Activated CD8-positive, alpha-beta T cell treated with anti-CD3 and anti-CD28 coated beads, Interleukin-2, amount 10 ng/mL, durations not matched to agents 7 days and 5 days (primary cell): Measurements from ENCODE around the gene HOXA6. TPM values are rescaled to one million over a fixed set of nuclear protein-coding genes. Genes with fewer than 3 reads are reported as not detected.

ENCODE experiments used
- ATAC-seq: fragments of 150-1000 bp; cut with Tn5 transposase; one replicate; pipeline ENCODE4 v1.10.0; 2021; ENCODE audit warnings: moderate library complexity
- CTCF ChIA-PET: fragments of 350-600 bp; sonication (Branson Sonifier 250); formaldehyde crosslinking; loops from one replicate; lab custom pipeline; 2021; ENCODE audit warnings: antibody characterized with exemption; lab: Charles Lee
- POLR2A ChIA-PET: fragments of 350-600 bp; sonication (Branson Sonifier 250); formaldehyde crosslinking; loops from one replicate; lab custom pipeline; 2021; ENCODE audit warnings: antibody characterized with exemption; lab: Charles Lee
- DNase-seq: peaks from one replicate; pipeline ENCODE4 v3.0.0-alpha.2; 2020
- H3K27ac Mint-ChIP-seq: one replicate; pipeline ENCODE4 v1.8.0; 2021; ENCODE audit warnings: mild to moderate bottlenecking, mixed read lengths
- H3K27me3 Mint-ChIP-seq: one replicate; pipeline ENCODE4 v1.8.0; 2021; ENCODE audit warnings: low read depth, mixed read lengths
- H3K36me3 Mint-ChIP-seq: one replicate; pipeline ENCODE4 v1.8.0; 2021; ENCODE audit warnings: low read depth, mixed read lengths
- H3K4me1 Mint-ChIP-seq: one replicate; pipeline ENCODE4 v1.8.0; 2021; ENCODE audit warnings: low read depth, mixed read lengths
- H3K4me3 Mint-ChIP-seq: one replicate; pipeline ENCODE4 v1.8.0; 2021; ENCODE audit warnings: mild to moderate bottlenecking, mixed read lengths
- H3K9me3 Mint-ChIP-seq: one replicate; pipeline ENCODE4 v1.8.0; 2022; ENCODE audit warnings: mixed read lengths; ENCODE audit not compliant: insufficient read depth
- total RNA-seq, 2 experiments: library from RNA; stranded (reverse); gene quantifications; one replicate each; pipeline ENCODE4 v1.2.3, GENCODE V29; 2021

Gene HOXA6
- total RNA-seq, 2 experiments from 2014 or later: not detected

DNA sequence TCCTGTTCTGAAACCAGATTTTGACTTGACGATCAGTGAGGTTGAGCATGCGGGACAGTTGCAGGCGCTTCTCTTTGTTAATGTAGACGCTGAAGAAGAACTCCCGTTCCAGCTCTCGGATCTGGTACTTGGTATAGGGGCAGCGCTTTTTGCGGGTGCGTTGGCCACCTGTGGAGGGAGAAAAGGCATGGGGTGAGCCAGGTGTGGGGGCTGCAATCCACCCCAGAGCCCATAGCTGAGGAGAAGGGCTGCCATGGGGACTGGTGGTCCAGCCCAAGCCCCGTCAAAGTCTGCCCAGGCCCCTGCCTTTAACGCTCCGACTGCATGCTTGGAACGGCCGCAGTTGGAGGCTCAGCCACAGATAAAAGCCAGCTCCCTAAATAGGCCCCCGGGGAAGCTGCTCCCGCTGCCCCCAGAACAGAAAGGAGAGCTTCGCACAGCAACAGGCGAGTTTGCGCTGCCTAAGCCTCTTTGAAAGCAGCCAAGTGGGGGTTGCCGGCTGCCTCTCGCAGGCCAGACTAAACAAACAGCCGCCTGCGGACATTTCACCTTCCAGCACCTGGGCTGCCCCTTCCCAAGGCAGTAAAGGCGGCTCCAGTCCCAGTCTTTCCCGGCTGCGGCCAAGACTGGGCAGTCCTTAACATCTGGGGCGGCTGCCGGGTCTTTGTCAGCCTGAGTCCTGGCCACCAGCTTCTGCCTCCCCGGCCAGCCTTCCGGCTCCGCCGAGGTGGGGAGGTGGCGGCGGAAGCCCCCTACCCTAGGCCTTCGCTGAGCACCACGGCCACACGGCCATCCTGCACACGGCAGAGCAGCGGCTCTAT, 35.5 kb upstream of the HOXA6 start:
- Mint-ChIP-seq H3K36me3 (peaks cover 4% of the 10 kb centered on the region), H3K4me3 (no peak overlapping the region), H3K27ac (no peak overlapping the region), H3K27me3 (peaks cover 77% of the 10 kb centered on the region), H3K9me3 (no peaks in the 10 kb centered on the region), H3K4me1 (peaks cover 39% of the 10 kb centered on the region)
- POLR2A ChIA-PET: interaction anchor here (0.5 kb wide), 1 partner anchor 234 kb away, joined by 3 read pairs; no protein-coding TSS in a partner anchor
- ATAC-seq (no peak), DNase-seq (no peak)
- CTCF ChIA-PET: interaction anchor here (0.6 to 6.1 kb wide), 4 partner anchors 12 to 500 kb away, joined by 3 to 37 read pairs (median 4); no protein-coding TSS in a partner anchor

DNA sequence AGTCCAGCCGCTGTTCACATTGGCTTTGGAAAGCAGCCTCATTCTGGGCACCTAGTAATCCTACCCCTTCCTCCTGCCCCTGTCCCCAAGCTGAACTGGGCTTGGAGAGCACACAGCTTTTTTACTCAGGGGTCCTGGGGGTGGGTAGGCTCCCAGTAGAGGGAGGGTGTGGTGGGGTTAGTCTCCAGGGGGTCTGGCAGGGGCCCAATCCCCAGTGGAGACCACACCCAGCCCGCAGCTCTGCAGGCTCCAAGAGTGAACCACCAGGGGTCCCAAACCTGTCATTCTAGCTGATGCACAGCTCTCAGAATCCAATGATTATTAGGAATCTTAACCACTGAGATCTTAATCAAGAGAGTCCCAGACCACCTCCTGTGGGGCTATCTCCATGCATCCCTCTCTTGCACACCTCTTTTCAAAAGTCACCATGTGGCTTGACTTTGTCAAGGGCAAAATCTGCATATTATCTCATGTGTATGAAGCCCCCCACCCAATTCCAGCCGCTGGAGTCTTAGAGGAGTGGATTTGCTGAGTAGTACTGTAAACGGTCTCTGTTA, 34.8 kb upstream of the HOXA6 start:
- Mint-ChIP-seq H3K9me3 (no peaks in the 10 kb centered on the region), H3K4me3 (no peak overlapping the region), H3K36me3 (peaks cover 4% of the 10 kb centered on the region), H3K27ac (no peak overlapping the region), H3K27me3 (peaks cover 75% of the 10 kb centered on the region), H3K4me1 (peaks cover 32% of the 10 kb centered on the region)
- no peak for ATAC-seq
- ChIA-PET CTCF (interaction anchor here (1.6 to 6.1 kb wide), 2 partner anchors 13 to 500 kb away, joined by 4 to 37 read pairs; no protein-coding TSS in a partner anchor), POLR2A (no interaction called here)
- DNase-seq: no peak

DNA sequence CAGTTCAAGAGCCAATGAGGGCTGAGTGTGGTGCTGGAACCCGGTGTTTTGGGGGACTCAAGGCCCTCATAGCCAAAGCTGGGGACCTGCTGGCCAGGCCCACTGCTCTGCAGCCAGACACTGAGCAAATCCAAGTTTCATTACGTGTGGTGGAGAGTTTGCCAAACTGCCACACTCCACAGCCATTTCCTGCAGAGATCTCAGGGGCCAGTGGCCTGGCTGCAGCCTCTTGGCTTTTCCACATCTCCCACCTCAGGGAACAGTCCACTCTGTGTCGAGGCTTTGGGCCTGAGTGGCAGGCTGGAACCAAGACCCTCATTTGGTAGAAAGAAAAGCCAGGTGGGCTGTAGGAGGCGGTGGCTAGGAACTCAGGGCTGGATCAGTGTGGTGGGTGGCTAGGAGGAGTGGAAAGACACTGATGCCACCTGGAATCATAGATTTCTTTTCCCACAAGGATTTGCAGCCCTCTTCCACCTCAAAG, 34.3 kb upstream of the HOXA6 start:
- ChIA-PET POLR2A (no interaction called here), CTCF (interaction anchor here (1.6 to 6.1 kb wide), 2 partner anchors 14 to 499 kb away, joined by 4 to 37 read pairs; no protein-coding TSS in a partner anchor)
- no peaks in the 10 kb centered on the region for H3K9me3 Mint-ChIP-seq
- peaks cover 70% of the 10 kb centered on the region for H3K27me3 Mint-ChIP-seq
- no peak overlapping the region for H3K27ac Mint-ChIP-seq
- peaks cover 28% of the 10 kb centered on the region for H3K4me1 Mint-ChIP-seq
- H3K4me3 Mint-ChIP-seq: no peak overlapping the region
- ATAC-seq (no peak), DNase-seq (no peak)
- peaks cover 4% of the 10 kb centered on the region for H3K36me3 Mint-ChIP-seq

DNA sequence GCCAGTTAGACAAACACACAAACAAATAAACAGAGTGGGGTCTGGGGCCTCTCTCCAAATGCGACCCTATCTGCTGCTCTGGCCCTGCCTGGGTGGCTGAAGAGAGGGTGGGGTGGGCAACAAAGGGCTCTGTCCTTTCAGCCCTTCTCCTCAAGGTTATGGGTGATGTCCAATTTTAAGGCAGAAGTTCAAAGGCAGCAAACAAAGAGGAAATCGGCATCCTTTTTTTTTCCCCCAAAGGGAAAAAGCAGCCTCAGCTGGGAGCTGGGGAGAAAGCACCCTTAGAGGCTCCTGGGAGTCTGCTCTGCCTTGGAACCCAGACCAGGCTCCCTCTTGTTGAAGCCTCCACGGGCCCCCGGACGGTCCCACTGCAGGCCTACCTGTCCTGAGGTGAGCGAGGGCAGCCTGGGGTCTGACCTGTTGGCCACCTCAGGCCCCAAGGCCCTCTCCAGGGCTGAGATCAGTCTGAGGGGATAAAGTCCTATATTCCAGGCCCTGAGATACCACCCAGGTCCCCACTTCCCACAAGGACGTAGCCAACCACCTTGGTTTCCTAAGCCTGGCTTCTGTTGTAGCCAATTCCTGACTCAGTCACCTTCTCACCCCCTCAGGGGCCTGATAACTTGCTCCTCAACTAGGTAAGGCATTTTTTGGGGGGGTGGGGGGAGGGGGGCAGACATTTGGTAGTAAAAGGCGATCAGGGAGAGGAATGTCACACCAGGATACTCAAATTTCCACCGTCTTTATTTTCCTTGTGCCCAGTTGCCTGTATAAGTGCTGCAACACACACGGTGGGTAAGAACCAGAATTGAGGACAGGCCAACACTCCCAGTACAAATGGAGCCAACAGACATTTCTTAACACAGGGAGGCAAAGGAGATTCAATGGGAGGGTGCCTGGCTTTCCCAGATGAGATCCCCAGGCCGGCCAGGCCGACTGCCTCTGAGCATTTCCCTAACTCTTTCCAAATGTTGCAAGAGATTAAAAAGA, 33.2 kb upstream of the HOXA6 start:
- Mint-ChIP-seq H3K9me3 (no peaks in the 10 kb centered on the region), H3K36me3 (peaks cover 4% of the 10 kb centered on the region), H3K27me3 (peaks cover 64% of the 10 kb centered on the region), H3K27ac (no peak overlapping the region), H3K4me1 (peaks cover 23% of the 10 kb centered on the region), H3K4me3 (no peak overlapping the region)
- no peak for DNase-seq
- ATAC-seq: no peak
- POLR2A ChIA-PET: no interaction called here
- CTCF ChIA-PET: interaction anchor here (0.6 to 2.8 kb wide), 15 partner anchors 9 to 863 kb away, joined by 3 to 25 read pairs (median 4); no protein-coding TSS in a partner anchor

DNA sequence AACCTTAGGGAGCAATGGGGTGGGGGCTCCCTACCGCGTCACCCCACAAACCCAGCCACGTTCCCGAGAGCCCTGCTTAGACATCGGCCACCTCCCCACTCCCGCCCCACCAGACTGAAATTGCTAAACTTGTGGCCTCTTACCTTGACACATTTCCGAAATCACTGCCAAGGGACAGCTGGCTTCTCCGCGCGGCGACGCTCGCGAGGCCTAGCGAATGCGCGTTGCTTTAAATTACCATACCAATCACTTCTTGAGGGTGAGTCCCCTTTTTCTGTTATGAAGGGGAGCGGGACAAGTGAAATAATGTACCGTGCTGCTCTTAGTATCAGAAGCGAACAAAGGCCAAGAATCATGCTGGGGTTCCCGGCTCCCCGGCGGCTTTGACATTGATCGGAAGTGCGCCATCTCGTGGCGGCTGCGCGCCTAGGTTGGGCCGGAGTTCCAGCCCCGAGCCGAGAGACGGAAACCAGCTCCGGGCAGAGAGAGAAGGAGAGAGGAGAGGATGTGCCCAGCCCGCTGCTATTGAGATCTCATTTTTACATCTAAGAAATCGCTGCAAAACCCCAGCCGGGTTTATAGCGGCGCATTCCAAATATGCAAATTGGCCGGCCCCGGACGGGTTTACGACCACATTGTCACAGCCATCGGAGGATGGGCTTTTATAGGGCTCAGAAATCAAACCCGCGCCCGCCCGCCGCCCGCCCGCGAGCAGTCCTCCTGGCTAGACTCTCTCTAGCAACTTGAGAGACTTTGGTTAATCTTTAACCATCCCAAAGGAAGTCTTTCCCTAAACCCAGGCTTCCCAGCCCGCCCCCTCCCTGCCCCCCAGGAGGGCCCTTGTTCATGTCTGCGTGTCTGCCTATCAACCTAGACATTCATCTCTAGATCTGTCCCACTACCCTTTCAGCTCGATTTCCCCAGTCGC, 32.2 kb upstream of the HOXA6 start:
- DNase-seq: peak; percentile 62
- H3K4me3 Mint-ChIP-seq: no peak overlapping the region
- H3K27ac Mint-ChIP-seq: no peak overlapping the region
- CTCF ChIA-PET: interaction anchor here (0.6 to 2.8 kb wide), 18 partner anchors 9 to 862 kb away, joined by 3 to 25 read pairs (median 4); no protein-coding TSS in a partner anchor
- no peaks in the 10 kb centered on the region for H3K9me3 Mint-ChIP-seq
- peaks cover 5% of the 10 kb centered on the region for H3K36me3 Mint-ChIP-seq
- ATAC-seq: peak; percentile 59
- H3K4me1 Mint-ChIP-seq: peaks cover 15% of the 10 kb centered on the region
- H3K27me3 Mint-ChIP-seq: peaks cover 63% of the 10 kb centered on the region
- POLR2A ChIA-PET: no interaction called here

DNA sequence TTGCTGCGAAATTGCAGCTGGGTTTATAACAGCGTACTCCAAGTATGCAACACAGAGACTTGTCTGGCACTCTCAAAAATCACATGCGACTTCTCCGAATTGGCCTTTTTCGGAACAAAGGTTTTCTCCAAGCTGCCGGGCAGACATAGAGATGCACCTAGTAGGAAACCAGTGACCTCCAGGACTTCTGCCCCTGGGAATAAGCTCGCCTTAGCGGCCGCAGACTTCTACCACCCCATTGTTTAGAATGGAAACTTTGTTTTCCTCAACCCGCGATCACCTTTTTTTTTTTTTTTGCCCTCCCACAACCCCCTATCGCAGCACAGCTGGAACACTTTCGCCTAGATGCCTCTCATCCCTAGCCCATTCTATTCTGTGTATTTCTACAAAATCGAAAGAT, 31.5 kb upstream of the HOXA6 start:
- no peaks in the 10 kb centered on the region for H3K9me3 Mint-ChIP-seq
- CTCF ChIA-PET: interaction anchor here (1.2 to 2.8 kb wide), 10 partner anchors 9 to 496 kb away, joined by 4 to 25 read pairs (median 6); no protein-coding TSS in a partner anchor
- peaks cover 62% of the 10 kb centered on the region for H3K27me3 Mint-ChIP-seq
- peaks cover 3% of the 10 kb centered on the region for H3K36me3 Mint-ChIP-seq
- ATAC-seq (no peak), DNase-seq (no peak)
- H3K4me3 Mint-ChIP-seq: no peak overlapping the region
- peaks cover 10% of the 10 kb centered on the region for H3K4me1 Mint-ChIP-seq
- POLR2A ChIA-PET: no interaction called here
- no peak overlapping the region for H3K27ac Mint-ChIP-seq

DNA sequence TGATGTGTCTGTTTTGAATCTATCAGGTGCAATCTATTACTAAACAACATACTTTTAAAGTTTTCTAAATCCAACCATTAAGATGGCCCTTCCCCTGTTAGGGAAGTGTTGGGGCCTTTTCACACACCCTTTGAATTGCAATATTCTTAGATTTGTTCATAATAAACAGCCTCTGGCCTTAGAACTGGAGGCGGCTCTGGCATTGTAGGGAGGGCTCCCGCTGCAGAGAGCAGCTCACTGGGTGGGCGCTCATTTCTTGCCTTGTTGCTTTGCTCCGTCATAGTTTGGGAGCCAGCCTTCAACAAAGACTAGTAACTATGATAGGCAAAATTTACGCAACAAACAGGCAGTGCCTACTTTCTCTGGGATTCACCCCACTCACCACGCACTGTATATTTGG, 30.8 kb upstream of the HOXA6 start:
- Mint-ChIP-seq H3K9me3 (no peaks in the 10 kb centered on the region), H3K4me3 (no peak overlapping the region), H3K27me3 (peaks cover 57% of the 10 kb centered on the region), H3K27ac (no peak overlapping the region), H3K36me3 (peaks cover 3% of the 10 kb centered on the region), H3K4me1 (peaks cover 7% of the 10 kb centered on the region)
- ChIA-PET POLR2A (no interaction called here), CTCF (interaction anchor here (1.2 to 2.8 kb wide), 4 partner anchors 11 to 495 kb away, joined by 4 to 25 read pairs (median 14); no protein-coding TSS in a partner anchor)
- ATAC-seq (no peak), DNase-seq (no peak)

DNA sequence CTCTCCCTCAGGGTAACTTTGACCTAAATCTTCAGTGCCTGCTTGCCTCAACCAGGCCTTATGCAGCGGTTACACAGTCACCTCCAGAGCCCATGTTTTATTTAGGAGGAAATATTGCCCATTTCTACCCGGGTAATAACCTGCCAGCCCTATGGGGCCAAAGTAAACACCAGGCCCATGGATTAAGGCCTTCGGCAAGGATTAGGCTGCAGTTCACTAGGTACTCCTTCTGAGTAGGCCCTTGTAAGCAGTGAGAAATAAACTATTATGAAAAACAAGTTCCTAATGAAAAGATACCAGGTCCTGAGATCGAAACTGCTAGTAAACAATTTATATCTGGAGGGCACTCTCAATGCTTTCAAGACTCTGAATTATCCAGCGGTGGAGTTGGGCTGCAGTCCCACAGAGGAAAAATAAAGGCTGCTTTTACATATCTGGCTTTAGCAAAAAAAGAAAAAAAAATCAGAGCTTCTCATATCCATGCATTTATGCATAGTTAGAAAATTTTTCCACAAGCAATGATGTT, 30.3 kb upstream of the HOXA6 start:
- peaks cover 7% of the 10 kb centered on the region for H3K4me1 Mint-ChIP-seq
- peaks cover 55% of the 10 kb centered on the region for H3K27me3 Mint-ChIP-seq
- ChIA-PET CTCF (interaction anchor here (0.7 to 2.8 kb wide), 3 partner anchors 12 to 18 kb away, joined by 3 to 23 read pairs (median 6); no protein-coding TSS in a partner anchor), POLR2A (no interaction called here)
- H3K27ac Mint-ChIP-seq: no peak overlapping the region
- H3K9me3 Mint-ChIP-seq: no peaks in the 10 kb centered on the region
- H3K36me3 Mint-ChIP-seq: peaks cover 3% of the 10 kb centered on the region
- no peak overlapping the region for H3K4me3 Mint-ChIP-seq
- ATAC-seq (no peak), DNase-seq (no peak)

DNA sequence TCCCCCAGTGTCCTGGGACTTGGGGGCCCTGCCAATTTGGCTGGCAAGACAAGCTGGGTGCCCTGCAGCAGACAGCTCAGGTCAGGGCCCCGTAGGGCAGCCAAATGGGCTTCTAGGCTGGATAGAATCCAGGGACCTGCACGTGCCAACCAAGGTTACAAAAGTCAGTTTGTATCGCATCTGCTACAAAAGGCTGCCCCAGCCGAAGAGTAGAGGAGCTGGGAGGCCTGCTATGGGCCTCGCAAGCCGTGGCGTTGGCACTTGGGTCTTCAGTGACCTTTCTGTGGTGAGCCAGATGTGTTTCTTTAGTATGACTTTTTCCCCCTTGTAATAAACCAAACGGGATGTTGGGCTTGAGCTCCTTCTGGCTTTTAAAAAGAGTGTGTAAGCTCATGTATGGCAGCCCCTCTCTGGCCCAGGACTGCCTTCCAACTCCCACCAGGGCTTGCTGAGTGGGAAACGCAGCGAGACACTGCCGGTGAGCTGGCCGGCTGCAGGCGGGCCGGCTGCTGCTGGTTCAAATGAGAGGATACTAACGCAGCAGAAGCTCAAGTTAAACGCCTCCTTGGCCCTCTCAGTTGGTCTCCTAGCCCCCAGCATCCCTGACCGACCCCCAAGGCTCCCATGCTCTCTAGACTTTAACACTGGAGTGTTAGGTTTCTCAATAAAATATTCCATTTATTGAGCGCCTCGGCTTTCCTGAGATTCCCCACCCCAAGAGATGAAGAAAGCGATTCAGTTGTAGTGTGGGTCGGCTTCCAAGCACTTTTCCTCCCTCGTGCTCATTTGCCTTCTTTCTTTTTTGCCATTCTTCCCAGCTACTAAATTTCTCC, 29.6 kb upstream of the HOXA6 start:
- ATAC-seq (no peak), DNase-seq (no peak)
- Mint-ChIP-seq H3K9me3 (no peaks in the 10 kb centered on the region), H3K4me1 (peaks cover 9% of the 10 kb centered on the region), H3K27me3 (peaks cover 54% of the 10 kb centered on the region), H3K4me3 (no peak overlapping the region), H3K27ac (no peak overlapping the region), H3K36me3 (peaks cover 3% of the 10 kb centered on the region)
- POLR2A ChIA-PET: no interaction called here
- CTCF ChIA-PET: interaction anchor here (0.6 to 2.4 kb wide), 5 partner anchors 13 to 452 kb away, joined by 3 to 13 read pairs (median 3); no protein-coding TSS in a partner anchor
